Hepatocyte (in vitro differentiated cells): ENCODE measurements around the gene LDLRAD1. TPM values are rescaled to one million over a fixed set of nuclear protein-coding genes. Genes with fewer than 3 reads are reported as not detected.
"Not testable (repeated sequence)": the region's sequence is repeated elsewhere in the genome, so short reads cannot be mapped to it uniquely, and the experiment has no call there.

Source experiments
- DNase-seq: peaks from one replicate; pipeline ENCODE4 v3.0.0-alpha.2; 2016; ENCODE audit warnings: low spot score
- H2AFZ ChIP-seq: fragments of 200-600 bp; sonication (generic); 2 replicates; pipeline ENCODE4 v1.6.0; 2016; ENCODE audit warnings: antibody characterized with exemption, mild to moderate bottlenecking
- H3K27ac ChIP-seq: fragments of 200-600 bp; sonication (generic); 2 replicates; pipeline ENCODE4 v1.5.1; 2016; ENCODE audit warnings: mild to moderate bottlenecking
- H3K27me3 ChIP-seq: fragments of 200-600 bp; sonication (generic); 2 replicates; pipeline ENCODE4 v1.6.1; 2016
- H3K36me3 ChIP-seq: fragments of 200-600 bp; sonication (generic); replicated peaks from 2 replicates; pipeline ENCODE4 v1.5.1; 2016; ENCODE audit warnings: low read depth; ENCODE audit not compliant: insufficient read depth
- H3K4me1 ChIP-seq: fragments of 200-600 bp; sonication (generic); 2 replicates; pipeline ENCODE4 v1.5.1; 2016; ENCODE audit warnings: mild to moderate bottlenecking, moderate library complexity; ENCODE audit not compliant: insufficient read depth
- H3K4me2 ChIP-seq: fragments of 200-600 bp; sonication (generic); 2 replicates; pipeline ENCODE4 v1.6.0; 2016
- H3K4me3 ChIP-seq: fragments of 200-600 bp; sonication (generic); 2 replicates; pipeline ENCODE4 v1.5.1; 2016; ENCODE audit warnings: mild to moderate bottlenecking
- H3K79me2 ChIP-seq: fragments of 200-600 bp; sonication (generic); 2 replicates; pipeline ENCODE4 v1.6.0; 2017; ENCODE audit warnings: mild to moderate bottlenecking
- H3K9me2 ChIP-seq: fragments of 200-600 bp; sonication (generic); replicated peaks from 2 replicates; pipeline ENCODE4 v1.6.0; 2017; ENCODE audit warnings: mild to moderate bottlenecking; ENCODE audit not compliant: insufficient read depth
- H3K9me3 ChIP-seq: fragments of 200-600 bp; sonication (generic); 2 replicates; pipeline ENCODE4 v1.5.1; 2016; ENCODE audit warnings: low read depth, mild to moderate bottlenecking
- H4K20me1 ChIP-seq: fragments of 200-600 bp; sonication (generic); 2 replicates; pipeline ENCODE4 v1.6.0; 2016; ENCODE audit warnings: mild to moderate bottlenecking; ENCODE audit not compliant: insufficient read depth, poor library complexity, severe bottlenecking
- EZH2 ChIP-seq: fragments of 200-600 bp; sonication (generic); IDR thresholded peaks from 2 replicates; pipeline ENCODE4 v1.6.1; 2016; ENCODE audit warnings: antibody characterized with exemption, mild to moderate bottlenecking, borderline replicate concordance
- EZH2phosphoT487 ChIP-seq: fragments of 200-600 bp; sonication (generic); IDR thresholded peaks from one replicate; pipeline ENCODE4 v1.6.1; 2018; ENCODE audit warnings: antibody characterized with exemption, mild to moderate bottlenecking, low read depth, moderate library complexity; ENCODE audit not compliant: unreplicated experiment, severe bottlenecking
- WGBS: methylation state at CpG from one replicate; pipeline ENCODE4 v1.1.6; 2016; ENCODE audit warnings: low lambda C conversion rate; ENCODE audit errors: missing lambda C conversion rate; 5-methylcytosine and 5-hydroxymethylcytosine counted together
- polyA plus RNA-seq: library from polyadenylated mRNA; unstranded; fragments of >200 nt; fragmentation: Nextera tagmentation; extraction: Ambion mirVana; gene quantifications from 2 replicates; pipeline ENCODE4 v1.2.1, GENCODE V29; 2016
- total RNA-seq: library from RNA; depleted of rRNA; stranded (reverse); fragments of >200 nt; gene quantifications from 2 replicates; pipeline ENCODE4 v1.2.3, GENCODE V29; 2014
- TF ChIP-seq, protein P1 (sequence below): fragments of 200-600 bp; sonication (generic); IDR thresholded peaks from 2 replicates; pipeline ENCODE4 v1.5.1; 2016; ENCODE audit warnings: antibody characterized with exemption, mild to moderate bottlenecking; ENCODE audit not compliant: poor library complexity

LDLRAD1 gene
- total and polyA plus RNA-seq, 2 experiments from 2014 or later = 0.82 to 1.7 TPM

DNA sequence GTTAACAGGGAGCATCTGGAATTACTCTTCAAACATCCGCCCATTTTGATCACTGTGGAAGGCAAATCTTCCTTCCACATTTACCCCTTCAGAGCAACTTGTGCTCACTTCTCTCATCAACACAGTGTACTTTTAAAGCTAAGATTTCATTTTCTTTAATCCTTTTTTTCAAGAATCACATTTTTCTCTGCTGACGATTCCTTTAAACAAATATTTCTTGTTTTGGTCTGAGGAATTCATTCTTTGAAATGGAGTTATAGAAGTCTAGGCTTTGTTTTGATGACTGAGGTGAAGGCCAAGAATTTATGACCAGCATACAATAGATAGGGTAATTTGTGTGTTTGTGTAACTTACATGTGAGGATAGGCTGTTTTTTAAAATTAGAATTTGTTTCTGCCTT, 46.3 kb downstream of the LDLRAD1 start:
- no peaks in the 10 kb centered on the region for H3K79me2 ChIP-seq
- no peaks in the 10 kb centered on the region for H3K9me3 ChIP-seq
- no peaks in the 10 kb centered on the region for H3K9me2 ChIP-seq
- H3K27ac ChIP-seq = no peak overlapping the region
- H4K20me1 ChIP-seq = no peaks in the 10 kb centered on the region
- DNase-seq = no peak
- 83% methylated on average over 2 of the region's 2 CpGs for WGBS
- no peak overlapping the region for H2AFZ ChIP-seq
- no peak overlapping the region for H3K4me2 ChIP-seq
- no peaks in the 10 kb centered on the region for H3K27me3 ChIP-seq
- no peaks in the 10 kb centered on the region for H3K36me3 ChIP-seq
- H3K4me1 ChIP-seq = peaks cover 16% of the 10 kb centered on the region
- H3K4me3 ChIP-seq = no peak overlapping the region
- TF ChIP-seq EZH2phosphoT487 = no peak

DNA sequence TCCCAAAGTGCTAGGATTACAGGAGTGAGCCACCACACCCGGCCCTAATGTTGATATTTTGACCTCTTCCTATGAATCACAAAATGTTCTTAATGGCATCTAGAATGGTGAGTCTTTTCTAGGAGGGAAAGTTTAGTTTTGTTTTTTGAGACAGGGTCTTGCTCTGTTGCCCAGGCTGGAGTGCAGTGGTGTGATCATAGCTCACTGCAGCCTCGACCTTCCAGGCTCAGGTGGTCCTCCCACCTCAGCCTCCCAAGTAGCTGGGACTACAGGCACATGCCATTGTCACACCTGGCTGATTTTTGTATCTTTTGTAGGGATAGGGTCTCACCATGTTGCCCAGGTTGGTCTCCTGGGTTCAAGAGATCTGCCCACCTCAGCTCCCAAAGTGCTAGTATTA, 48.7 kb downstream of the LDLRAD1 start:
- WGBS = 90% methylated on average over 2 of the region's 2 CpGs
- H3K79me2 ChIP-seq, H2AFZ ChIP-seq, H3K36me3 ChIP-seq, H3K4me2 ChIP-seq, H4K20me1 ChIP-seq, H3K9me3 ChIP-seq, H3K9me2 ChIP-seq, H3K4me3 ChIP-seq, H3K27ac ChIP-seq, DNase-seq, H3K27me3 ChIP-seq: not testable (repeated sequence)
- H3K4me1 ChIP-seq = peaks cover 24% of the 10 kb centered on the region

DNA sequence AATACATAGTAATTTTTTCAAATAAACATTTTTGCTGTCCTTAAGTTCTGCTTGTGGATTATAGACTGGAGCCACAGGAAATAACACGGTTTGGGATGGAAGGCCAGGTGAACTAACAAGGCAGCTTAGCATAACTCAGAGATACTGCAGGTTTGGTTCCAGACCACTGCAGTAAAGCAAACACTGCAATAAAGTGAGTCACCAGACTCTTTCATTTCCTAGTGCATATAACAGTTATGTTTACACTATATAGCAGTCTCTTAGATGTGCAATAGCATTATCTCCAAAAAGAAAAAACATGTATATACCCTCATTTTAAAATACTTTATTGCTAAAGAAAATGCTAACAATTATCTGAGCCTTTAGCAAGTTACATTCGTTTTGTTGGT, 49.9 kb downstream of the LDLRAD1 start:
- Histone ChIP-seq H3K36me3 (no peaks in the 10 kb centered on the region), H3K4me2 (no peak overlapping the region), H4K20me1 (no peaks in the 10 kb centered on the region), H3K4me3 (no peak overlapping the region), H2AFZ (no peak overlapping the region), H3K9me2 (no peaks in the 10 kb centered on the region), H3K79me2 (no peaks in the 10 kb centered on the region), H3K9me3 (no peaks in the 10 kb centered on the region), H3K4me1 (peaks cover 28% of the 10 kb centered on the region), H3K27ac (no peak overlapping the region), H3K27me3 (no peaks in the 10 kb centered on the region)
- WGBS = 58% methylated on average over 2 of the region's 2 CpGs
- no peak for DNase-seq
- TF ChIP-seq, protein P1, sequence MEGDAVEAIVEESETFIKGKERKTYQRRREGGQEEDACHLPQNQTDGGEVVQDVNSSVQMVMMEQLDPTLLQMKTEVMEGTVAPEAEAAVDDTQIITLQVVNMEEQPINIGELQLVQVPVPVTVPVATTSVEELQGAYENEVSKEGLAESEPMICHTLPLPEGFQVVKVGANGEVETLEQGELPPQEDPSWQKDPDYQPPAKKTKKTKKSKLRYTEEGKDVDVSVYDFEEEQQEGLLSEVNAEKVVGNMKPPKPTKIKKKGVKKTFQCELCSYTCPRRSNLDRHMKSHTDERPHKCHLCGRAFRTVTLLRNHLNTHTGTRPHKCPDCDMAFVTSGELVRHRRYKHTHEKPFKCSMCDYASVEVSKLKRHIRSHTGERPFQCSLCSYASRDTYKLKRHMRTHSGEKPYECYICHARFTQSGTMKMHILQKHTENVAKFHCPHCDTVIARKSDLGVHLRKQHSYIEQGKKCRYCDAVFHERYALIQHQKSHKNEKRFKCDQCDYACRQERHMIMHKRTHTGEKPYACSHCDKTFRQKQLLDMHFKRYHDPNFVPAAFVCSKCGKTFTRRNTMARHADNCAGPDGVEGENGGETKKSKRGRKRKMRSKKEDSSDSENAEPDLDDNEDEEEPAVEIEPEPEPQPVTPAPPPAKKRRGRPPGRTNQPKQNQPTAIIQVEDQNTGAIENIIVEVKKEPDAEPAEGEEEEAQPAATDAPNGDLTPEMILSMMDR = no peak
- TF ChIP-seq EZH2 = no peak
- no peak for TF ChIP-seq EZH2phosphoT487

DNA sequence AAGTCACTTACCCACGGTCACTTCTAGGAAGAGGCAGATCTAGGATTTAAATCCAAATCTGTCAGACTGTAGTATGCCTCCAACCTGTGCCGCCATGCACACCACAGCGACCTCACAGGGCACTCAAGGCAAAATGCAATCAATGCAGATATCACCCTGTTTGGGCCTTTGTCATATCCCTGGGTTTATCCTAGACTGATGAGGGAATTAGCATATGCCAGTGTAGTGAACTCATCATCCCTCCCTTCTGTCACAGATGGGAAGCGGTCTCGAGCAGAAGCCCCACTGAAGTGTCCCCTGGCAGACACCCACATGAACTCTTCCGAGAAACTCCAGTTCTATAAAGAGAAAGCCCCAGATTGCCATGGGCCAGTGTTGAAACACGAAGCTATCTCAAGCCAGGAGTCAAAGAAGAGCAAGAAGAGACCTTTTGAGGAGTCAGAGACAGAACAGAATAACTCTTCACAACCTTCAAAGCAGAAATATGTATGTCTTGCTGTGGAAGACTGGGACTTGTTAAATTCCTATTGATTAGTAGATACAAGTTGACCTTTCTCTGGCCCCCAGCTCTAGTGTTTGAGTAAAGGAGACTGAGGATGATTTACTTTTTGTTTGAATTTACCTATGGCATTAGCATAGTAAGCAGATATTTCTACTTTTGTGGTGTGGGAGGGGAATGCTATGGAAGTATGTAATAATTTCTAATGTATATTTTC, 50.4 kb downstream of the LDLRAD1 start:
- Histone ChIP-seq H3K9me2 (no peaks in the 10 kb centered on the region), H3K36me3 (no peaks in the 10 kb centered on the region), H3K27me3 (no peaks in the 10 kb centered on the region), H3K4me1 (peaks cover 28% of the 10 kb centered on the region), H3K4me3 (no peak overlapping the region), H3K27ac (peak overlapping the region; percentile 54), H2AFZ (no peak overlapping the region), H3K79me2 (no peaks in the 10 kb centered on the region), H3K9me3 (no peaks in the 10 kb centered on the region), H3K4me2 (no peak overlapping the region), H4K20me1 (no peaks in the 10 kb centered on the region)
- no peak for DNase-seq
- 77% methylated on average over 7 of the region's 7 CpGs for WGBS
- TF ChIP-seq EZH2 = no peak
- TF ChIP-seq, protein P1 = no peak
- no peak for TF ChIP-seq EZH2phosphoT487
